GM18498 (cell line): ENCODE data around the gene PTTG2.
"Not testable (repeated sequence)": the region's sequence is repeated elsewhere in the genome, so short reads cannot be mapped to it uniquely, and the experiment has no call there.

ENCODE experiments used
- ATAC-seq: cut with Tn5 transposase; IDR thresholded peaks from one replicate; pipeline ENCODE4 v1.9.1; 2021; ENCODE audit warnings: mild to moderate bottlenecking, moderate library complexity; ENCODE audit not compliant: unreplicated experiment

Gene PTTG2

GRCh38 chr4:37960098-37960497 lies at the start of gene PTTG2:
TSS of gene PTTG2 (plus strand) at chr4:37960398. CDS start at chr4:37960435, 37 bp downstream.
- ATAC-seq, result no peak

DNA sequence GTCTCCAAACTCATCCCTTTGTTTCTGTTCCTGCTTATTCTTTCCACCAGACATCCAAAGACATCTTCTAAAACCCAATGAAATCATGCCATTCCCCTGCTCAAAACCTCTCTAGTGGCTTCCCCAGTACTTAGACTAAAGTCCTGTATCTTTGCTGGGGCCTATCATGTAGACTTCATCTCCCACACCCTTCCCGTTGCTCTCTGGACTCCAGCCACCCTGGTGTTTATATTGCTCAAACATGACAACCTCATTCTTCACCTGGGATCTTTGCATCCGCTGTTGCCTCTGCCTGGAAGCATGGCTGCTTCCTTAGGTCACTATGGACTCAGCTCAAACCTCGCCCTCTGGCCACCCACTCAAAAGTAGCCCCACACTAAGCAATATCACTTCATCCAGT lies 45.7 kb upstream of the PTTG2 start:
- no peak for ATAC-seq

- no peak for ATAC-seq
Measured at GRCh38 chr4:37917388-37917787, 42.8 kb upstream of the PTTG2 start.

DNA sequence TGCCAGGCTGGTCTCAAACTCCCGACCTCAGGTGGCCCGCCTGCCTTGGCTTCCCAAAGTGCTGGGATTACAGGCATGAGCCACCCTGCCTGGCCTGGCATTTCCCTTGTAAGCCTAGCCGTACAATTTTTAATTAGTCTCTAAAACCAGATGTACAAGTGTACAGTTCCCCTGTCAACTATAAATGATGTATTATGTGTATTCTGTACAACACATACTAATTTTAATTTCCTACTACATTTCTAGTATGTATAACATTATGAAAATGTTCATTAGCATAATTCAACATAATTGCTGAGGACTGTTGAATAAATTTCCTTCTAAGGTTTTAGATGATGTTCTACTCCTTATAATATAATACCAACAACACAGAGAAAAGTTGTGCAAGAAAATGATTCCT lies 41.5 kb upstream of the PTTG2 start:
- ATAC-seq, result no peak

DNA sequence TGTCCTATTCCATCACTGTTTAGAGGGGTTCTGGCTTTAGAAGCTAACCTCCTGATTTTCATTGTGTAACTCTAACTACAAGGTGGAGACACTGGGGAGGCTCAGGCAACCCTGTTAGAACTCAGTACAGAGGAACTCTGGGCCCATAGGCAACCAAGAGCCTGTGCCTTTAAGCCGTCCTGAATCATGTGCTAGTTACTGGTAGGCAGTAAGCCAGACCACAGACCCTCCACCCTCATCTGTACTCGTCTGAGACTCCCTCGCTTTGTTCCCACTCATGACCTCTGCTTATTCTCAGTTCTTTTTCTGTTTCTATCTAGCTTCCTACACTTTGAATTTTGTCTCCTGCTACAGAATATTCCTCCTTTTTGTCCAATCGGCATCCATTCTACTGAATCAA lies 37.9 kb upstream of the PTTG2 start:
- no peak for ATAC-seq

DNA sequence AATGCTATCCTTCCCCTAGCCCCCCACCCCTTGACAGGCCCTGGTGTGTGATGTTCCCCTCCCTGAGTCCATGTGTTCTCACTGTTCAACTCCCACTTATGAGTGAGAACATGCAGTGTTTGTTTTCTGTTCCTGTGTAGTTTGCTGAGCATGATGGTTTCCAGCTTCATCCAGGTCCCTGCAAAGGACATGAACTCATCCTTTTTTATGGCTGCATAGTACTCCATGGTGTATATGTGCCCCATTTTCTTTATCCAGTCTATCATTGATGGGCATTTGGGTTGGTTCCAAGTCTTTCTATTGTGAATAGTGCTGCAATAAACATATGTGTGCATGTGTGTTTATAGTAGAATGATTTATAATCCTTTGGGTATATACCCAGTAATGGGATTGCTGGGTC lies 37.1 kb upstream of the PTTG2 start:
- not testable (repeated sequence) for ATAC-seq

DNA sequence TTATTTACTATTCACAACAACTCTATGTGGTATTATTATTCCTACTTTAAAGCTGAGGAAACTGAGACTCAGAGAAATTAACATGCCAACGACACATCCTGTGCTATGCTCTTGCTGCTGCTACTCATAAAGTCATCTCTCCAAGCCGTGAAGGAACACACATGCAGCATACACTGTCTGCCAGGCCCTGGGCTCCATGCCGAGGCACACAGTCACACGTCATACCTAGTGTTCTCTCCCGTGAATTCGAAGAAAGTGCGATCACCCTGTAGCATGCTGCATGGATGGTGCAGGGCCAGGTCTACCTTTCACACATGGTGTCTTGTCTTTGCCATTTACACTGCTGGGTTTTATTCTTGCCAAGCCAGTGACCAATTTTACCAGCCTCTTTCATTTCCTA lies 35.3 kb upstream of the PTTG2 start:
- no peak for ATAC-seq

DNA sequence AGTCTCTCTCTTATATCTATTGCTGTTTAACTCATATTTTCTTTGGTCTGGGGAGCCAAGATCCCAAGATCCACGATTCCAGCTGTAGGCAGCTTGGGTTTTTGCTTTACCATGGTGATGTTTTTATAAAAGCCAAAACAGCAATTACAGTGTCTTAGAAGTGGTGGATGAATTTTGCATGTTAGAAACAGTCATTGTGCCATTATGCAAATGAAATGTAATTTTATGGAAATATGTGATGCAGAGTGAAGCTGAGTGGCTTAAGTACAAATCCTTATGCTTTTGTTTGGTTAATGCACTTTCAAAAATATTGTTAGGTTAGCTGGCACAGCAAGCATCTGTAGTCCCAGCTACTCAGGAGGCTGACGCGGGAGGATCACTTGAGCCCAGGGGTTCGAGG lies 32.8 kb upstream of the PTTG2 start:
- no peak for ATAC-seq

DNA sequence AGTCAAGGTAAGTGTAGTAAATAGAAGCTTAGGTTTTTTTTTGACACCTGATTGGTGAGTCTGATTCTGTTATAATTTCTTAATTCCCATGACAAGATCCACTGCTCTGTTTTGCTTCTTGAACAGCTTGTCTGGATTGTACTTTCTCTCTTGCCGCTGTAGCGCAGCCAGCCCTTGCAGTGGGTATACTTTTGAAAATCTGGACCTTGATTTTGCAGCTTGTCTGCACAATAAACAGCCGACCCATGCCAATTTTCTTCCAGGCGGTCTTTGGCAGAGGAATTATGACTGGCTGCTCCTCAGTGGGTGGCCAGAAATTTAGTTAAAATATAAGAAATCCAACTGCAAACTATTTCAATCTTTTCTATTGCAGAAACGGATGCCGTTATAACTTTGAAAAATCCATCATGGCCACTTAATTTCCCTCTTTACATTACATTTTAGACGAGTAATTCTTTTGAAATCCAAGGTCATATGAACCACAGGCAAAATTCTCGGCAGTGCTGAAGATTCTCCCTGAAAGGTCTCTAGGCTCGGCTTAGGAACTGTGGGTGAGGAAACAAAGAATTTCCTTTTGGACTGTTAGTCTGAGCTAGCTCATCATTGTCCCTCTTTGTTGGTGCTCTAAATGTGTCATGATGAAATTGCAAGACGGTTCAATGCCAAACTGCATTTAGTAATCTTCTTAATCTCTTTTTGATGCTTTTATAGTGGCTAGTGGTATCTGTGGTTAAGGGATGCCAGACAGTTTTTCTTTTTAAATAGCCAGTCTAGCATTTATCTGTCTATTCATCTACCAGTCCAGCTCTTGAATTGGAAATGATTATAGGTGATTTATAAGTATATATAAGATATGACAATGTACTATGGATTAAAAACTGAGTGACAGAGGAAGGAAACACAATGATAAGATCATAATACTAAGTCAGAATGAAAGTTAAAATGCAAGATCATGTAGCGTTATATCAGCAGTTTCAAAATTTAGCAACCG lies 31.5 kb upstream of the PTTG2 start:
- ATAC-seq, result no peak

- no peak for ATAC-seq
Measured at GRCh38 chr4:37934096-37934495, 26.1 kb upstream of the PTTG2 start.

DNA sequence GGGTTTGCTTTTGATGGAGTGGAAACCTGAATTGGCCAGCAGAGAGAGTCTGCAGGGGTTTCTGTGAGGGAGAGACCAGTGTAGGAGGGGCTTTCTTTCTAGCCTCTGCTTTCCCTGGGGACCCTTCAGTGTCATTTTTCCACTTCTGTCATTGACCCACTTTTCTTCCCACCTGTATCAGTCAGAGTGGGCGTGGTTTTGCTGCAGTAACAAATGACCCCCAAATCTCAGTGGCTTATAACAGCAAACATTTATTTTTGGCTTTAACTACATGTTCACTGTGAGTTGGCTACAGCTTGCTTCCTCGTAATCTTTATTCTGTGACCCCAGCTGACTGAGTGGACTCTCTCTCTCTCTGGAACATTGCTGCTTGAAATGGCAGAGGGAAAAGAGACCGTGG lies 25.6 kb upstream of the PTTG2 start:
- no peak for ATAC-seq

DNA sequence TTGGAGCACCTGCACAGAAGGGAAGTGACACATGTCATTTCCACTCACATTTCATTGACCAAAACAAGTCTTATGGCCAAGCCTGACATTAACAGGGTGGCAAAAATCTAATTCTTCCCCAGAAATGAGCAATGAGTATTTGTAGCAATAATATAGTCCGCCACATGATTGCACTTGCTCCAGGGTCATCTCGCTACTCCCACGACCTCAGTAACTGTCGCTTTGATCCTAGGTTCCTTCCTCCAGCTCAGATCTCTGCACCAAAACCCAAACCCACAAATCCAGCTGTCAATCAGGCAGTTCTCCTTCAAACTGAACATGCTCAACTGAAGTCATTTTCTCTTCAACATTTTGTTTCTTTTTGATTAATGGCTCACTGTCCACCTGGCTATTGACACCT lies 25.2 kb upstream of the PTTG2 start:
- ATAC-seq, result no peak

DNA sequence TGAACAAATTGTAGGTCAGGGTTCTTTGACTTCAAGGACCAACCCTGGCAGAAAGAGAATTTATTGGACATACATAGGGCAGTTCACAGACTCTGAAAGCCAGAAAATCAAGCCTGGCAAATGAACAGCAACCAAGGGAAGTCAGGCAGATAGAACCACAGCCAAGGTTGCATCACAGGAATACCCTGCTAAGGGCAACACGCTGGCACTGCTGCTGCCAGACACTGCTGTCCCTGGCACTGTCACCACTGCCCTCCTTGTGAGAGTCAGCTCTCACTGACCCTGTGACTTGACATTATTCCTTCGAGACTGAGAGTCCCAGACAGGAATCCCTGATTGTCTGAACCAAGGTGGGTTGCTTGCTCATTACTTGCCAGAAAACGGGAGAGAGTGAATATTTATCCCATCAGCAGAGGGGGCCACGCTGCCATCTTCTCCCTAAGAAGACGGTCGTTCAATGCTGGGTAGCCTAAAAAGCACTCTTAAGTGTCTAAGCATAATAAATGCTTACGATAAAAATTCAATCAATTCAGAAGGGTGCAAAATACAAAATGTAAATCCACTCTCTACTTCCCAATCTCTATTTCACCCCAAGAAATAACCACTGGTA lies 23.2 kb upstream of the PTTG2 start:
- ATAC-seq, result no peak

GRCh38 chr4:37938208-37938607 lies 22.0 kb upstream of the PTTG2 start:
- no peak for ATAC-seq

DNA sequence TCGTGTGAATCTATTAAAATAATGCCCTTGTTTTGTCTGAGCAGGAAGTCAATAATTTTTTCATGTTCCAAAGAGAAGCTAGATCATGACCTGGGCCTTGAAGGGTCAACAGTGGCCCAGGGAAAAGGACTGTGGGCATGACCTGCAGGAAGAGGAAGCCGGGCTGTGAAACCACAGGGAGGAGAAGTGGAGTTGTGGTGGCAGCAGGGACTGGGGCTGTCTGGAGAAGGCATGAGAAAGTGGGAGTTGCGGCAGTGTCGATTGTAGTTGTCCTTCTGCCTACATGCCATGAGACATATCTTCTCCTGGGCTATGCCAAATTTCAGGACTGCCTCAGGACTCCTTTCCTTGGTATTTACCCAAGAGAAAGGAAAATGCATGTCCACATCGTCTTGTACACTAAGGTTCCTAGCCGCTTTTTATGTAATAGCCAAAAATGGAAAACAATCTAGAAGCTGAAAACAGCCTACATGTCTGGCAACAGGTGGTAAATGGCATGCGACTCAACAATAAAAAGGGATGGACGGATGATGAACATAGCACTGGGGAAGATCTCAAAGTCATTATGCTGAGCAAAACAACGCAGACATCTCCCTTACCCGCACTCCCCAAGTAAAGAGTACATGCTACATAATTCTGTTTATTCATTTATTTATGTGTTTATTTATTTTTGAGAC lies 13.6 kb upstream of the PTTG2 start:
- ATAC-seq, result no peak

DNA sequence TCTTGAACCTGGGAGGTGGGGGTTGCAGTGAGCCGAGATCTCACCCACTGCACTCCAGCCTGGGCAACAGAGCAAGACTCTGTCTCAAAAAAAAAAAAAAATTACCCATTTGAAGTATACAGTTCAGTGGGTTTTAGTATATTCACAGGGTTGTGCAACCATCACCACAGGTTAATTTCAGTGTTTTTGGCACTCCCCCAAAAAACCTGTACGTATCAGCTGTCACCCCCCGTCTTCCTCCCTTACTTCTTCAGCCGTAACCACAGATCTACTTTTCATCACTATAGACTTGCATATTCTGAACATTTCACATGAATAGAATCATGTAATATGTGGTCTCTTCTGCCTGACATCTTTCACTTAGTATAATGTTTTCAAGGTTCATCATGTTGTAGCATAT lies 11.7 kb upstream of the PTTG2 start:
- peak; percentile 52 for ATAC-seq

- ATAC-seq, result no peak
Measured at GRCh38 chr4:37949636-37950426, 10.4 kb upstream of the PTTG2 start.

GRCh38 chr4:37951461-37952352 lies 8.5 kb upstream of the PTTG2 start:
- no peak for ATAC-seq

DNA sequence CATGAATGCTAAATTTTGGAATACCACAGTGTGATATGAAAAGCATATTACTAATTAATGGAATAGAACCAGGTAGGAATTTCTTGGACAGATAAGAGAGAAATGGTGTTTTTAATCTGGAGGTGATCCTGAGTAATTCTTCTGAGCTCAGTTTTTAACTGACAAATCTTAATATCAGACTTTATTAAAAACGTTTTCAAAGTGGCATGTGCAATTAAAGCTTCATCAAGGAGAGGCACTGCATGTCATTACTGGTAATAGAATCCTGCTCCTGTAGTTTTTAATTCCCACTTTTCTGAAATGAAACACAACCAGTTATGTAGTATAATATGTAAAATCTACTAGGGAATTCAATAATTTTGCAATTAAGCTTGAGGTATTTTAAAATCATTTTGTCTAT lies 7.0 kb upstream of the PTTG2 start:
- no peak for ATAC-seq
